ENCODE data around the gene CACTIN.

DNA sequence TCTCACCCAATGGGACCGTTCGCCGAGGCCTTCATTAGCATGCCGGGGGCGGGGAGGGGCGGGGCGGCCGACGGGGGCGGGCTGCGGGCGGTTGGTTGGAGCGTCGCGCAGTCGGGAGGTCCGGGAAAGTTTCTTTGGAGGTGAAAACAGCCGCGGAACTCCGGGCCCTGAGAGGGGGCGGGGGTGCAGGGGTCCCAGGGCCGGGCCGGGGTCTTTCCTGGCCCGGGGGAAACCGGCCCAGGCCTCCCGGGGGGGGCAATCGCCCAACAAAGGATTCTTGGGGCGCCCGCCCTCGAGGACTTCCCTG, 53.8 kb downstream of the CACTIN start, which contains the start of gene HMG20B:
- no peak for TF ChIP-seq POLR2AphosphoS5 (IDR thresholded peaks at IDR 0.05)
- TF ChIP-seq, protein P1, sequence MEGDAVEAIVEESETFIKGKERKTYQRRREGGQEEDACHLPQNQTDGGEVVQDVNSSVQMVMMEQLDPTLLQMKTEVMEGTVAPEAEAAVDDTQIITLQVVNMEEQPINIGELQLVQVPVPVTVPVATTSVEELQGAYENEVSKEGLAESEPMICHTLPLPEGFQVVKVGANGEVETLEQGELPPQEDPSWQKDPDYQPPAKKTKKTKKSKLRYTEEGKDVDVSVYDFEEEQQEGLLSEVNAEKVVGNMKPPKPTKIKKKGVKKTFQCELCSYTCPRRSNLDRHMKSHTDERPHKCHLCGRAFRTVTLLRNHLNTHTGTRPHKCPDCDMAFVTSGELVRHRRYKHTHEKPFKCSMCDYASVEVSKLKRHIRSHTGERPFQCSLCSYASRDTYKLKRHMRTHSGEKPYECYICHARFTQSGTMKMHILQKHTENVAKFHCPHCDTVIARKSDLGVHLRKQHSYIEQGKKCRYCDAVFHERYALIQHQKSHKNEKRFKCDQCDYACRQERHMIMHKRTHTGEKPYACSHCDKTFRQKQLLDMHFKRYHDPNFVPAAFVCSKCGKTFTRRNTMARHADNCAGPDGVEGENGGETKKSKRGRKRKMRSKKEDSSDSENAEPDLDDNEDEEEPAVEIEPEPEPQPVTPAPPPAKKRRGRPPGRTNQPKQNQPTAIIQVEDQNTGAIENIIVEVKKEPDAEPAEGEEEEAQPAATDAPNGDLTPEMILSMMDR (IDR thresholded peaks at IDR 0.05) = no peak
